NCI-H1092 treated with DMSO at 0.1 percent for 48 hours (cell line): Measurements from ENCODE around the gene CASP1.
"Not testable (repeated sequence)": the region's sequence is repeated elsewhere in the genome, so short reads cannot be mapped to it uniquely, and the experiment has no call there.

Experiments used
- DNase-seq: peaks from one replicate; lab custom pipeline; 2025; lab: John Stamatoyannopoulos, UW

Gene CASP1

GRCh38 chr11:105034813-105035620, at the start of gene CASP1:
TSS of gene CASP1 (minus strand) at chr11:105035144. CDS start at chr11:105035113, 31 bp downstream.
- no peak for DNase-seq

- DNase-seq: no peak
These were observed 46.6 kb upstream of the CASP1 start for GRCh38 chr11:105081412-105082150.

DNA sequence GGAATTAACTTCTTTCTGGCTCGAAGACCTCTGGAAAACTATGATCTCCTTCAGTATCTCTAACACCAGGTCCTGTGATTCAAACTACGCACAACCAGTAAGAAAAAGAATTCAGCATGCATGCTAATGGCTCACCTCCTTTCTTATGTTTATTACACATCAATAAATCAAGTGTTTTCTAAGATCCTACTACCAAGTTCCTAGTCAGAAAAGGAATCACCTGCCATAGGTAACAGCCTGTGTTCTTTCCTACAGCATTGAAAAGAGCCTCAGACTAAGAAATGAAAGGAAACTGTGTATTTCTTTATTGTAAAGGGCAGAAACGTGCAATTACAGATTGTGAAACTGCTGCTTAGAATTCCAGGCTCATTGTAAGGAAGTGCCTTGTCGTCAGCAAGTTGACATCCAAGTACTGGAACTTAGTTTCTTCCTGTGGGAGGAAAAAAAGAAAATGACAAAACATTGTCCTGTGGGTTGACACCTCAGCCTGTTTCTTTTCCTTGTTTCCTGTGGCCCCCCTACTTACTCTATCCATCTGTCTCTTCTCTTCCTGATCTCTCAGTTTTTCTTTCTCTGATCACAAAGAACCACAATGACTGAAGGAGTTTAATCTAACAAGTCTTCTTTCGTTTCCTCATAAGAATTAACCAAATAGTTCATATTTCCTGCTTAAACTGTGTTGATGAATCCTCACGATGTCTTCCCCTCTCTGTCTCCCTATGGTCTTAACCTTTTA, 45.4 kb upstream of the CASP1 start:
- not testable (repeated sequence) for DNase-seq

GRCh38 chr11:105078283-105078682, 43.3 kb upstream of the CASP1 start:
- DNase-seq: no peak

- DNase-seq: not testable (repeated sequence)
These were observed 42.3 kb upstream of the CASP1 start for GRCh38 chr11:105077141-105077790.

GRCh38 chr11:105074166-105074530, 39.2 kb upstream of the CASP1 start:
- no peak for DNase-seq

GRCh38 chr11:105073456-105074165, 38.7 kb upstream of the CASP1 start:
- DNase-seq: no peak

GRCh38 chr11:105072080-105072479, 37.1 kb upstream of the CASP1 start:
- DNase-seq: not testable (repeated sequence)

DNA sequence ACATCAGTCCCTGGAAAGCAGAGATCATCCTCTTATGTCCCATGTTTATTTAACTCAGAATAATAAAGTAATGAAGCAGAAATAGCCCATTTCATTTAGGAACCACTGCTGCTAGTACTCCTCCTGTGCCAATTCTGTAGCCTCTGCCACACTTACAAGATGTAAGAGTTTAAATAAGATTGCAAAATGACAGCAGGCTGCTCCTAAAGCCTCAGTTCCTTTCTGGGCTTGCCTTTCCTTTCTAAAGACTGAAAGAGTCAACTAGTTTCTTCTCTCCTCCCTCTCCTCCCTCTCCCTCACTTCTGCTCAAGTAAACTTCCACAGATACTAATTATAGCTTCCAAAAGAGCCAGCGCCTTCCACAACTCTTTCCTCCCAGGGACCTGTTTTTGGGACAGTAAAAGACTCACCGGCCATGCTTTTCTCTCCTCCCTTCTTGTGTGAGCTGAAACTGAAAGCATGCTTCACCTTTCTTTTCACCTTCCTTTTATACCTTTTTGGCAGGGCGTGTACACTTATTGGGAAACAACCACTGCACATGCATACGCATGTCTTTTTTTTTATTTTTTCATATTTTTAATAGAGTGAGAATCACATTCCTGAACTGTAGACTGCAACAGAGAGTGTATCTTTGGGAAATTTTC, 36.3 kb upstream of the CASP1 start:
- no peak for DNase-seq

GRCh38 chr11:105070306-105070705, 35.4 kb upstream of the CASP1 start:
- no peak for DNase-seq

DNA sequence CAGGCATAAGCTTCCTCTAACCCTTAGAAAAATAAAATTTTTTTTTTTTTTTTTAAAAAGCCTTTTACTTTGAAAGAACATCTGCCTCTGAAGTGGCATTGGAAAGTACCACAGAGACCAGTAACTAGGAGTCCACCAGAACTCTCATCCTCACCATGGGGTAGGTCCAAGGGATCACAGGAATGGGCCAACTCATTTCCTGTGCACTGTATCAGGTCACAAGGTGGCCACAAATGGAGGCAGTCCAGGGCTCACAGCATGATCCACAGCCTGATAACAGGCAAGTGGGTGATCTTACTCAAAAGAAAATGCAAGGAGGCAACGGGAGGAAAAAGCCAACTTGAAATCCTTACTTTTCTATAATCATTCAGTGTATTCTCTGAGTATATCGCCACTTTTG, 34.8 kb upstream of the CASP1 start:
- DNase-seq: not testable (repeated sequence)

DNA sequence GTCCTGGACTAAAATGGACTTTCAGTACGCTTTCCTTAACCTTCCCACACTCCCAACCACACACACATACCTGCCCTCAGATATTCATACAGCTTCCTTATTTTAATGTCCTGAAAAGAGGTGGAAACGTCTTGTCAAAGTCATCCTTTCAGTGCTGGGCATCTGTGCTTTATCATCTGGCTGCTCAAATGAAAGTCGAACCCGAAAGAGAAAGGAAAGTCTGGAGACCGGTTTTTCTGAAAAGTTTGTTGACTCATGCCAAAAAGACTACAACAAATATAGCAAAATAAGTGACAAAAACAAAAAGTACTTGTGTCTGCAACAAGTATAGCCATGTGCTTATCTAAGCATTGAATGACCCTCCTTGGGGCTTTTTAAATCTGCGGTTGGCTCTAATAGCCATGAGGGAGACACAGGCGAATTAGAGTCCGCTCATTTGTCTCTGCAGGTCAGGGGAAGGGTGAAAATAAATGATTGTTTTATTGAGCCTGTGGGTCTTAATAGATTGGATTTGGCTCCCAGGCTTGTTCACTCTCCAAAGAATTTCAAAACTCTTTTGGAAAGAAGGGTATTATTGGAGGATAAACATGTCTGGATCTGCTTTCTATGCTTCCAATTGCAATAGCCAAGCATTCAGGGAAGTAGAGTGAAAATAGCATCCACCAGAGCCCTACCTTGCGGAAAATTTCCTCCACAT, 28.4 kb upstream of the CASP1 start:
- not testable (repeated sequence) for DNase-seq

DNA sequence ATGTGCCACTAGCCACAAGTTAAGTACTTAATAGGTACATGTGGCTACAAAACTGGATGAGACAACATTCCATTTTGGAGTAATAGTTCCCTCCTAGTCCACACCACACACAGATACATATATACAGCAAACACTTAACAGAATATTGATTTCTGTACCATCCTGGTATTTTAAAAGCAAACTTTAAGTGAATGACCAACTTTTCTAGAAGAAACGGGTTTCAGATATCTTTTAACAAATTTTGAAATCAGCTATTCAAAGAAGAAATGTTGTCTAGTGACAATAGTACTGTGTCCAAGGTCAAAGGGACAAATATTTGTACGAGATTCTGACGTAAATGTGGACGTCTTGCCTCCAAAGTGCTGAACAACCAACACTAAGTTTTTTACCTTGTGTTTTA, 22.5 kb upstream of the CASP1 start:
- DNase-seq: no peak

DNA sequence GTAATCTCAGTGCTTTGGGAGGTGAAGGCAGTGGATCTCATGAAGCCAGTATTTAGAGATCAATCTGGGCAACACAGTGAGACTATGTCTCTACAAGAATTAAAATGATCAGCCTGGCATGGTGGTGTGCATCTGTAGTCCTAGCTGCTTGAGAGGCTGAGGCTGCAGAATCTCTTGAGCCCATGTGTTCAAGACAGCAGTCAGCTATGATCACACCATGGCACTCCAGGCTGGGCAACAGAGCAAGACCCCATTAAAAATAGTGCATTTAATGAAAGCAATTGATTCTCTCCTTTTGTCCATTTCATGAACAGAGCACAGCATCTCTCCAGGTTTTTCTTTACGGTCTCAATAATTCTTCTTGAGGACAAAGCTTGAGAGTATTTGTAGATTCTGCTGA, 21.5 kb upstream of the CASP1 start:
- no peak for DNase-seq

GRCh38 chr11:105054723-105055493, 20.0 kb upstream of the CASP1 start:
- DNase-seq: no peak

- DNase-seq: no peak
These were observed 17.5 kb upstream of the CASP1 start for GRCh38 chr11:105052487-105052886.

- DNase-seq: no peak
These were observed 16.6 kb upstream of the CASP1 start for GRCh38 chr11:105051559-105051958.

GRCh38 chr11:105049481-105049880, 14.5 kb upstream of the CASP1 start:
- DNase-seq: no peak

DNA sequence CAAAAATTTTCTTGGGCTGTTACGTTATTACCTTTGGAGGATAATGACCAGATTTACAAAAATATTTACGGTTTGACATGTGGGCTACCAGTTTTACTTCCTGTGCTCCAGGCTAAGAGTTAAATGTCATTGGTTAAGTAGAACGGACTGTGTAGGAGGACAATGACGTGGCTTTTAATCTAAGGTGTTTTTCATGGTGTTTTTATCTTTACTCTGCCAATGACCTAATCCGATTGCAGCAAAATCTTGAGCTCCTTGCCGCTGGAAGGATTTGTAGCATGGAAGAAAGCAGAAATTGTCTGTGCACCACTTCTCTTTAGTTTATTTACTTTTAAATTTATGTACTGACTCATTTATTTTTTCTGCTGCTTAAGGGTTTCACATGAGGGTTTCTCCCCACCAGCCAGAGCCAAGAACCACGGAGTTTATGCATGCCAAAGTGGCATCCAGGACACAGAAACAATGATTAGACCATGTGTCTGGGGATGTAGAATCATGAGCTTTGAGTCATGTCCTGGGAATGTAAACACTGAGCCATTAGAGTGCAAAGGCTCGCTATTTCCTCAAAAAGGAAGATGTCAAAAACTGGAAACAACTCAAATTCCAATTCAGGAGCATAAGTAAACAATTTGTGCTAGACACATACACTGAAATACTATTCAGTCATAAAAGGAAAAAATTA, 12.1 kb upstream of the CASP1 start:
- DNase-seq: no peak
